Spleen (tissue), 11 donors: ENCODE measurements around the gene TSPAN15. TPM values are rescaled to one million over a fixed set of nuclear protein-coding genes. Genes with fewer than 3 reads are reported as not detected.

Source experiments
- DNase-seq: peaks from one replicate; pipeline ENCODE4 v3.0.0-alpha.2; 2020
- H3K27ac ChIP-seq, 8 donors: fragments of 200-600 bp; sonication (generic) in 7 of 8; 1 replicate in 4 of 8; 2 replicates in 4 of 8; pipeline versions ENCODE4 v1.5.0 to v1.8.0; 2016 to 2021; ENCODE audit warnings: inconsistent platforms in 4 of 8, mild to moderate bottlenecking in 4 of 8, moderate library complexity in 1 of 8
- H3K27me3 ChIP-seq, 7 donors: fragments of 200-600 bp; sonication (generic) in 6 of 7; replicated peaks in 1 of 7; 1 replicate in 4 of 7; 2 replicates in 3 of 7; pipeline versions ENCODE4 v1.5.0 to v1.8.0; 2016 to 2021; ENCODE audit warnings: inconsistent platforms in 3 of 7, mild to moderate bottlenecking in 1 of 7
- H3K36me3 ChIP-seq, 6 donors: fragments of 200-600 bp; sonication (generic) in 5 of 6; 1 replicate in 4 of 6; 2 replicates in 2 of 6; pipeline versions ENCODE4 v1.5.0 to v1.8.0; 2016 to 2021; ENCODE audit warnings: inconsistent platforms in 2 of 6
- H3K4me1 ChIP-seq, 6 donors: fragments of 200-600 bp; sonication (generic) in 5 of 6; 1 replicate in 3 of 6; 2 replicates in 3 of 6; pipeline versions ENCODE4 v1.5.0 to v1.8.0; 2016 to 2021; ENCODE audit warnings: inconsistent platforms in 3 of 6
- H3K4me3 ChIP-seq, 8 donors: fragments of 200-600 bp; sonication (generic) in 7 of 8; 1 replicate in 4 of 8; 2 replicates in 4 of 8; pipeline versions ENCODE4 v1.5.0 to v1.8.0; 2016 to 2021; ENCODE audit warnings: inconsistent platforms in 4 of 8, mild to moderate bottlenecking in 4 of 8, moderate library complexity in 2 of 8
- H3K9me3 ChIP-seq, 8 donors: fragments of 200-600 bp; sonication (generic) in 7 of 8; 1 replicate in 4 of 8; 2 replicates in 4 of 8; pipeline versions ENCODE4 v1.5.0 to v1.8.0; 2016 to 2021; ENCODE audit warnings: inconsistent platforms in 4 of 8
- CTCF ChIP-seq, 11 experiments: fragments of 200-600 bp in 7 of 11; fragments of 450-650 bp in 4 of 11; sonication (generic) in 4 of 11; IDR thresholded peaks in 8 of 11; conservative IDR thresholded peaks in 3 of 11; 1 replicate in 7 of 11; 2 replicates in 4 of 11; pipeline versions ENCODE4 v1.4.0 to v1.8.0; 2016 to 2021; ENCODE audit warnings: antibody characterized with exemption in 11 of 11, inconsistent platforms in 4 of 11, mild to moderate bottlenecking in 1 of 11
- POLR2A ChIP-seq, 3 donors: fragments of 450-650 bp; IDR thresholded peaks; one replicate each; pipeline ENCODE4 v1.5.1; 2017; ENCODE audit warnings: antibody characterized with exemption in 3 of 3, mild to moderate bottlenecking in 1 of 3
- POLR2AphosphoS5 ChIP-seq, 3 donors: sonication (generic); formaldehyde crosslinking; IDR thresholded peaks; one replicate each; pipeline ENCODE4 v1.5.1; 2017; ENCODE audit warnings: antibody characterized with exemption in 3 of 3
- WGBS, 5 donors: extraction: QIAGEN DNeasy Blood & Tissue Kit in 3 of 5; methylation state at CpG; one replicate each; pipeline versions ENCODE4 v1.1.5 to v1.1.7; 2013 to 2018; 5-methylcytosine and 5-hydroxymethylcytosine counted together
- intact Hi-C: fragments of 100-400 bp; cut with DNase I; formaldehyde crosslinking; loops from one replicate; pipeline ENCODE4 v1.15.0; 2023; ENCODE audit warnings: low total_unique reads
- polyA plus RNA-seq, 3 donors: library from polyadenylated mRNA; stranded (reverse); fragments of 200-250 nt; gene quantifications; one replicate each; pipeline ENCODE4 v1.2.1, GENCODE V29; 2013
- total RNA-seq, 7 donors: library from RNA; depleted of rRNA in 3 of 7; stranded (reverse); fragments of >200 nt in 3 of 7; fragmentation: NEBNext Ultra II Directional in 4 of 7; extraction: Animal tissue kit (Norgen Biotek cat#: 25700) in 4 of 7; gene quantifications; one replicate each; pipeline versions ENCODE4 v1.1.0 to v1.2.1, GENCODE V29; 2016 to 2021
- donor health status: healthy with polysubstance abuse.
- donor health status: DM: no; HTN: no; CAD: no; lungs with moderate emphysema.
- donor health status: DM: no; HTN: no; CAD: no.
- donor health status: Bipolar disorder and iron deficiency.
- donor health status: healthy.
- donor health status: DM: no; HTN: no; CAD: no.
- donor health status: DM: yes; HTN: yes; CAD: no.

Gene TSPAN15
- total and polyA plus RNA-seq, 10 donors, result 13.5 to 68.4 (median 41.3) TPM

- H3K27ac ChIP-seq, result no peak overlapping the region
- H3K27me3 ChIP-seq, result no peaks in the 10 kb centered on the region
- H3K9me3 ChIP-seq, result no peaks in the 10 kb centered on the region
- intact Hi-C loops, result no loop called here
- H3K4me1 ChIP-seq, result peaks cover 6 to 31% (median 15%) of the 10 kb centered on the region in 6 donors
- DNase-seq, result peak; percentile 66
- WGBS, 5 donors, result 7 to 12% (median 7%) methylated on average over 11 to 13 of the region's 13 CpGs
- H3K36me3 ChIP-seq, result no peaks in the 10 kb centered on the region
- TF ChIP-seq POLR2AphosphoS5 (IDR thresholded peaks at IDR 0.05) (no peak), CTCF (IDR thresholded peaks at IDR 0.05 in 8 of 11, conservative IDR thresholded peaks at IDR 0.05 in 3 of 11) (peak in 10 of 11 experiments; percentile 41 to 75 (median 57))
- no peak overlapping the region for H3K4me3 ChIP-seq
Observed at GRCh38 chr10:69413221-69413865, 37.9 kb upstream of the TSPAN15 start.

GRCh38 chr10:69414036-69415018, 36.9 kb upstream of the TSPAN15 start:
- Histone ChIP-seq H3K4me3 (no peak overlapping the region), H3K27me3 (no peaks in the 10 kb centered on the region), H3K36me3 (no peaks in the 10 kb centered on the region), H3K9me3 (no peaks in the 10 kb centered on the region), H3K27ac (no peak overlapping the region), H3K4me1 (peaks cover 3 to 23% (median 9%) of the 10 kb centered on the region in 6 donors)
- intact Hi-C loops, result no loop called here
- WGBS, 5 donors, result 89 to 93% (median 92%) methylated on average over 19 to 20 of the region's 20 CpGs
- TF ChIP-seq CTCF (IDR thresholded peaks at IDR 0.05 in 8 of 11, conservative IDR thresholded peaks at IDR 0.05 in 3 of 11) (no peak), POLR2AphosphoS5 (IDR thresholded peaks at IDR 0.05) (no peak), POLR2A (IDR thresholded peaks at IDR 0.05) (no peak)
- peak; percentile 69 for DNase-seq

GRCh38 chr10:69415049-69415448, 36.2 kb upstream of the TSPAN15 start:
- no peaks in the 10 kb centered on the region for H3K27me3 ChIP-seq
- intact Hi-C loops, result no loop called here
- no peaks in the 10 kb centered on the region for H3K36me3 ChIP-seq
- peak; percentile 68 for DNase-seq
- 83 to 92% (median 87%) methylated on average over 9 to 13 of the region's 13 CpGs for WGBS, 5 donors
- H3K4me3 ChIP-seq, result no peak overlapping the region
- no peaks in the 10 kb centered on the region for H3K9me3 ChIP-seq
- no peak overlapping the region for H3K27ac ChIP-seq
- TF ChIP-seq POLR2AphosphoS5 (IDR thresholded peaks at IDR 0.05), result no peak
- TF ChIP-seq POLR2A (IDR thresholded peaks at IDR 0.05), result no peak
- TF ChIP-seq CTCF (IDR thresholded peaks at IDR 0.05 in 8 of 11, conservative IDR thresholded peaks at IDR 0.05 in 3 of 11), result no peak
- H3K4me1 ChIP-seq, result peaks cover 0 to 16% (median 6%) of the 10 kb centered on the region in 6 donors

GRCh38 chr10:69415951-69416350, 35.3 kb upstream of the TSPAN15 start:
- peak; percentile 51 for DNase-seq
- Histone ChIP-seq H3K4me3 (no peak overlapping the region), H3K4me1 (peaks cover 0 to 7% (median 6%) of the 10 kb centered on the region in 6 donors), H3K36me3 (no peaks in the 10 kb centered on the region), H3K27ac (no peak overlapping the region), H3K27me3 (no peaks in the 10 kb centered on the region), H3K9me3 (no peaks in the 10 kb centered on the region)
- 87 to 95% (median 94%) methylated on average over 10 of the region's 10 CpGs for WGBS, 5 donors
- intact Hi-C loops, result no loop called here
- TF ChIP-seq POLR2A (IDR thresholded peaks at IDR 0.05), result no peak
- TF ChIP-seq POLR2AphosphoS5 (IDR thresholded peaks at IDR 0.05), result no peak
- no peak for TF ChIP-seq CTCF (IDR thresholded peaks at IDR 0.05 in 8 of 11, conservative IDR thresholded peaks at IDR 0.05 in 3 of 11)
